GM12801 (cell line): Measurements from ENCODE around the gene ETV6.

ENCODE experiments used
- CTCF ChIP-seq: IDR thresholded peaks from one replicate; pipeline ENCODE4 v1.5.1; 2011; ENCODE audit warnings: control low read depth; ENCODE audit not compliant: insufficient read length; ENCODE audit errors: extremely low read depth

The ETV6 gene

GRCh38 chr12:11853126-11853525 is 203.7 kb downstream of the ETV6 start:
- no peak for TF ChIP-seq CTCF

DNA sequence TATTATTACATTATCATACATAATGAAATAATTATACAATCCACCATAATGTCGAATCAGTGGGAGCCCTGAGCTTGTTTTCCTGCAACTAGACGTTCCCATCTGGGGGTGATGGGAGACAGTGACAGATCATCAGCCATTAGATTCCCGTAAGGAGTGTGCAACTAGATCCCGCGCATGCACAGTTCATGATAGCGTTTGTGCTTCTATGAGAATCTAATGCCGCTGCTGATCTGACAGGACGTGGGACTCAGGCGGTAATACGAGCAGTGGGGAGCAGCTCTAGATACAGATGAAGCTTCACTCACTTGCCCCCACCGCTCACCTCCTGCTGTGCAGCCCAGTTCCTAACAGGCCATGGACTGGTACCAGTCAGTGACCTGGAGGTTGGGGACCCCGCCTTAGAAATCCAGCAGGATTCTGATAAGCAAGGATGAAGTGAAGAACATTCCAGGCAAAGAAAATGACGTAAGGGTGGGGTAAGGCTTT is 204.6 kb downstream of the ETV6 start:
- no peak for TF ChIP-seq CTCF

DNA sequence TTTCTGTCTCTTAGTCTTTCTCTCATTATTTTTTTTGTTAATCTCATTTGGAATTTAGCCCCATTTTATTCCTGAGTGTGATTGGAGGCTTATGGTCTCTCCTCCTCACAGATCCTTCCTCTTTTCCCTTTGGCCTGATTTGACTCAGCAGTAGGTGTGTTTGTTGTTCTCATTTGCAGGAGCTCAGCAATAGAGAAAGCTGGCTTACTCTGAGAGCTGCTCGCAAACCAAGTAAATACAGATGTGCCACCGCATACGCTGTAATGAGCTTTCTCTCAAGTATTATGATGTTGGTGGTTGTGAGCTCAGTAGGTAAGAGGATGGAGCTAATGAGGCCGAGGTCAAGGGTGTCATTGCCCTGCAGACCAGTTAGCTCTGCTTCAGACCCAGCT is 206.5 kb downstream of the ETV6 start:
- TF ChIP-seq CTCF = no peak

GRCh38 chr12:11856971-11857370 is 207.5 kb downstream of the ETV6 start:
- TF ChIP-seq CTCF = no peak

DNA sequence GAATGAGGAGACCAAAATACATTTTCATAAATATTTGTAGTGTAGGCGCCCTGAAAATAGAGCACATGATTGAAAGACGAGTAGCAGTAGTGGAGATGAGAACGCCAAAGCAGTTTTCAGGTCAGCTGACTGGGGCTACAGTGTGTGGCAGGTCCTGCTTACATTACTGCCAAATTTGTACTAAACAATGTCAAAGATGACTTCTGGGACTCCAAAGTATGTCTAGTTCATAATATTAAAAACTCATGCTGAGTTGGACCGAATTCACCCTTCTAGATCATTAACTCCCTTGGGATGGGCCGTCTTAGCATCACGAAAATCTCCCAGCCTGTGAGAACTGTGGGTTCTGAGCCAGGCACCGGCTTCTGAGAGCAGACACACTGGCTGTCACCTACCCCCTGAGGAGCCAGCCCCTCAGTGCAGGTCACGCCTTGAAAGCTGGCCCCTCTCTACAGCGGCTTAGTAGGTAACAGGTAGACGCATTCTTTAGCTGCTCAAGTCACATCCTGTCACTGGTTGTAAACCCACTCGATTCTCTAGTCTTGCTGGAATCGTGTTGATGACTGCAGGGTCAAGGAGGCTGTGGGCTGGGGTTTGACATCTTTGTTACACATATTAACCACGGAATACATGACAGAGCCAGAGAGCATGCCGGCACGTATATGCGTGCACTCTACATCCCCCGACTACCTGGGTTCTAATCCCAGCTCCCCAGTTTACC is 210.4 kb downstream of the ETV6 start:
- TF ChIP-seq CTCF = no peak

GRCh38 chr12:11861155-11861863 is 211.8 kb downstream of the ETV6 start:
- no peak for TF ChIP-seq CTCF

GRCh38 chr12:11861864-11862600 is 212.6 kb downstream of the ETV6 start:
- TF ChIP-seq CTCF = no peak
